Mesendoderm (in vitro differentiated cells): ENCODE measurements around the gene PDSS2.

Experiments used
- DNase-seq: peaks from one replicate; pipeline ENCODE4 v3.0.0; 2013
- H2AK5ac ChIP-seq: 2 replicates; pipeline ENCODE4 v1.6.1; 2013; ENCODE audit warnings: low read length, inconsistent platforms
- H2BK120ac ChIP-seq: 2 replicates; pipeline ENCODE4 v1.6.1; 2013; ENCODE audit warnings: low read depth, mild to moderate bottlenecking, low read length, moderate library complexity, mixed read lengths
- H2BK15ac ChIP-seq: replicated peaks from 2 replicates; pipeline ENCODE4 v1.6.1; 2013; ENCODE audit warnings: low read depth, mild to moderate bottlenecking, moderate library complexity
- H2BK5ac ChIP-seq: 2 replicates; pipeline ENCODE4 v1.6.1; 2013; ENCODE audit warnings: low read length, inconsistent platforms
- H3K18ac ChIP-seq: 2 replicates; pipeline ENCODE4 v1.6.1; 2013; ENCODE audit warnings: mild to moderate bottlenecking, low read length, mixed read lengths
- H3K23ac ChIP-seq: one replicate; pipeline ENCODE4 v1.6.1; 2013; ENCODE audit warnings: low read length
- H3K27ac ChIP-seq: 2 replicates; pipeline ENCODE4 v1.5.1; 2013; ENCODE audit warnings: low read depth, mild to moderate bottlenecking, inconsistent platforms, low read length, moderate library complexity
- H3K27me3 ChIP-seq: 2 replicates; pipeline ENCODE4 v1.6.1; 2013; ENCODE audit warnings: low read length, control low read depth, mild to moderate bottlenecking, inconsistent platforms; ENCODE audit not compliant: insufficient read depth, poor library complexity
- H3K36me3 ChIP-seq: 2 replicates; pipeline ENCODE4 v1.6.1; 2013; ENCODE audit warnings: low read length, inconsistent platforms; ENCODE audit not compliant: control insufficient read depth, insufficient read depth
- H3K4ac ChIP-seq: one replicate; pipeline ENCODE4 v1.6.1; 2013; ENCODE audit warnings: low read depth, mild to moderate bottlenecking, low read length, moderate library complexity
- H3K4me1 ChIP-seq: 2 replicates; pipeline ENCODE4 v1.6.1; 2013; ENCODE audit warnings: low read depth, low read length, inconsistent platforms; ENCODE audit not compliant: control insufficient read depth
- H3K4me2 ChIP-seq: 2 replicates; pipeline ENCODE4 v1.6.1; 2013; ENCODE audit warnings: low read length
- H3K4me3 ChIP-seq: 2 replicates; pipeline ENCODE4 v1.5.1; 2013; ENCODE audit warnings: mild to moderate bottlenecking, low read length
- H3K56ac ChIP-seq: one replicate; pipeline ENCODE4 v1.6.1; 2013; ENCODE audit warnings: low read length
- H3K79me1 ChIP-seq: 2 replicates; pipeline ENCODE4 v1.6.1; 2013; ENCODE audit warnings: low read length, inconsistent platforms
- H3K79me2 ChIP-seq: 2 replicates; pipeline ENCODE4 v1.6.1; 2013; ENCODE audit warnings: mild to moderate bottlenecking, low read length; ENCODE audit not compliant: control insufficient read depth, insufficient read depth
- H3K9ac ChIP-seq: 2 replicates; pipeline ENCODE4 v1.6.1; 2013; ENCODE audit warnings: low read length, inconsistent platforms
- H4K5ac ChIP-seq: one replicate; pipeline ENCODE4 v1.6.1; 2013; ENCODE audit warnings: low read length
- H4K8ac ChIP-seq: one replicate; pipeline ENCODE4 v1.6.1; 2013; ENCODE audit warnings: low read depth, mild to moderate bottlenecking, control low read depth, low read length, moderate library complexity
- WGBS: extraction: QIAGEN DNeasy Blood & Tissue Kit; methylation state at CpG from one replicate; pipeline ENCODE4 v1.1.7; 2013; ENCODE audit warnings: low lambda C conversion rate, missing lambda C conversion rate; ENCODE audit not compliant: insufficient coverage; ENCODE audit errors: extremely low coverage; 5-methylcytosine and 5-hydroxymethylcytosine counted together

The PDSS2 gene

DNA sequence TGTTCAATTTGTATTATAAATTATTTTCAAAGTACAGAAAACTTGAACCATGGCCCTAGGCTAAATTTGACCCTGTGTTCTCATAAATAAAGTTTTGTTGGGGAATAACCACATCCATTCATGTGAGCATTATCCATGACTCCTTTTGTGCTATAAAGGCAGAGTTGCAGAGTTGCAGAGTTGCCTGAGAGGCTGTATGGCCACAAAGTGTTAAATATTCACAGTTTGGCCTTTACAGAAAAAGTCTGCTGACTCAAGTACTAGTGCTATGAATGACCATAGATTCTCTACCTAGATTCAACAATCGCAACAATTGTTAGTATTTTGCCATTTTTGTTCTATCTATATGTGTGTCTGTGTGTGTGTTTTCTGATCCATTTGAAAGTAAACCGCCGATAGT is 297.8 kb downstream of the PDSS2 start:
- no peak overlapping the region for H2AK5ac ChIP-seq
- no peak overlapping the region for H3K56ac ChIP-seq
- no peak overlapping the region for H2BK15ac ChIP-seq
- WGBS = no CpG with 5 or more reads among the region's 3 CpGs
- H3K27me3 ChIP-seq = no peaks in the 10 kb centered on the region
- no peak overlapping the region for H3K4ac ChIP-seq
- H2BK5ac ChIP-seq = no peak overlapping the region
- H3K4me3 ChIP-seq = no peak overlapping the region
- no peak overlapping the region for H3K9ac ChIP-seq
- H3K23ac ChIP-seq = no peak overlapping the region
- no peak overlapping the region for H3K4me2 ChIP-seq
- no peaks in the 10 kb centered on the region for H3K79me2 ChIP-seq
- H3K79me1 ChIP-seq = no peaks in the 10 kb centered on the region
- H3K18ac ChIP-seq = no peak overlapping the region
- H4K5ac ChIP-seq = no peak overlapping the region
- no peak overlapping the region for H4K8ac ChIP-seq
- H2BK120ac ChIP-seq = no peak overlapping the region
- no peak overlapping the region for H3K27ac ChIP-seq
- no peak for DNase-seq
- no peaks in the 10 kb centered on the region for H3K4me1 ChIP-seq
- H3K36me3 ChIP-seq = no peaks in the 10 kb centered on the region

DNA sequence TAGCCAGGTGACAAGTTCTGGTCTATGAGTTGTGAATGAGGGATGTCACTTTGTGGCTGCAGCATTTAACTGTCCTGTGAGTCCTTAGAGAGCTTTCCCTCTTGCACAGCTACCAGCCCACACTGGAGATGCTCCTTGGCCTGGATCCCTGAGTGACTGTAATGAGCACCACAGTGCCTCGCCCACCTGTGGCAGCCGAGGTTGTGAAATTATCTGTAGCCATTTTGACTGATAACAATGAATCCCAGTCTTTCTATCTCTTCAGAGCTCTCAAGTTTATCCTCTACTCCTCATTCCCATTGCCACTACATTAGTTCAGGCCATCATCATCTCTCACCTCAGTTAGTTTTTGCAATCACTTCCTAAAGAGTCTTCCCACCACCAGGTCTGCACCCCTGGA is 302.7 kb downstream of the PDSS2 start:
- no peak overlapping the region for H2BK15ac ChIP-seq
- no peak overlapping the region for H4K5ac ChIP-seq
- H3K23ac ChIP-seq = no peak overlapping the region
- H3K27me3 ChIP-seq = no peaks in the 10 kb centered on the region
- H3K9ac ChIP-seq = no peak overlapping the region
- H3K79me2 ChIP-seq = no peaks in the 10 kb centered on the region
- no peak overlapping the region for H4K8ac ChIP-seq
- no peaks in the 10 kb centered on the region for H3K36me3 ChIP-seq
- no peak overlapping the region for H2BK5ac ChIP-seq
- H3K18ac ChIP-seq = no peak overlapping the region
- no peak overlapping the region for H2AK5ac ChIP-seq
- no peak overlapping the region for H3K4me3 ChIP-seq
- no CpG with 5 or more reads among the region's 2 CpGs for WGBS
- H3K79me1 ChIP-seq = no peaks in the 10 kb centered on the region
- no peak overlapping the region for H2BK120ac ChIP-seq
- H3K4me1 ChIP-seq = no peaks in the 10 kb centered on the region
- H3K56ac ChIP-seq = no peak overlapping the region
- H3K4ac ChIP-seq = no peak overlapping the region
- H3K4me2 ChIP-seq = no peak overlapping the region
- no peak overlapping the region for H3K27ac ChIP-seq
- DNase-seq = no peak

DNA sequence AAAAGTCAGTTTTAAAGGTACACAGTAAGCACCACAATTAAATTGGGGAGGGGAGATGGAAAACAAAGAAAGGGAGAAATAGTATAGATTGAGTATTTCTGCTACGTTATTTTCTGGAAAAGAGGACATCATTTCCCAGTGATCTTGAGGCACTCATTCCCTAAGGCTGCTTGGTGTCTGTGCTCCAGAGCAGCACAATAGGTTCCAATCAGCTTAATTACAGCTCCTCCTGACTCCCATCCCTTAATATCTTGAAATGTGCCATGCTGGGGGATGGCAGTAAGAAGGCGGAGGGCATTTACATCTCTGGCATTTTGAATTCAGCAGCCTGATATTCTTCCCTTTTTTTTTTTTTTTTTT is 304.6 kb downstream of the PDSS2 start:
- Histone ChIP-seq H3K18ac (no peak overlapping the region), H3K56ac (no peak overlapping the region), H2BK120ac (no peak overlapping the region), H3K36me3 (no peaks in the 10 kb centered on the region), H3K27ac (no peak overlapping the region), H3K79me1 (no peaks in the 10 kb centered on the region), H2BK15ac (no peak overlapping the region), H3K4me1 (no peaks in the 10 kb centered on the region), H2BK5ac (no peak overlapping the region), H3K27me3 (no peaks in the 10 kb centered on the region), H3K23ac (no peak overlapping the region), H3K79me2 (no peaks in the 10 kb centered on the region), H3K4me2 (no peak overlapping the region), H4K5ac (no peak overlapping the region), H3K4ac (no peak overlapping the region), H4K8ac (no peak overlapping the region), H3K9ac (no peak overlapping the region), H3K4me3 (no peak overlapping the region), H2AK5ac (no peak overlapping the region)
- WGBS = no CpG with 5 or more reads among the region's 2 CpGs
- no peak for DNase-seq

DNA sequence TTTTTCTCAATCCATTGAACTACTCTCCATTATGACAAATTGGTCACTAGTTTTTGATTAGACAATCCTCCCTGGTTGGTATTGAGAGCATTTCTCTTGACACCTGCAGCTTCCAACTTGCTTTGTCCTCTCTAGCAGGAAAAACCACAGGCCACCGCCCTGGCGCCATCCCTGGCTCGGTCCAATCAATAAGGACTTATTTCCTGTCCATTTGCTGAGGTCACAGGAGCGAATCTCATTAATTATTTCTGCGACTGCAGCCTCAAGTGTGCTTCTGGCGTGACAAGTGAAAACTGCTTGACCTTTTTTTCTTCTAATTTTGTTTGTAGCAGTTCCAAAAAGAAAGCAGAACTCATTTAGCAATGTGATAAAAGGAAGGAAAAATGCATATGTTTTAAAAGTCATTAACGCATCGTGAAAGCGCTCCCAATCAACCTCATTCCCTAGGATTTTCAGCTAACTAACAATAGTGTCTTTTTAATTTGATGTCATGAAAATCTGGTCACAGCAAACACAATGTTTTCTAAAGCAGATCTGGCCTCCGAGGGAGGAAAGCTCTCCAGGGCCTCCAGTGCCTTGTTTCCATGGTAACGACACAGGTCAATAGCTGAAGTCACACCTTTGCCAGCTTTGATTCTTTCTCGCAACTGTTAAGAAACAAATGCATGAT is 305.1 kb downstream of the PDSS2 start:
- no peak overlapping the region for H3K4me3 ChIP-seq
- H2BK5ac ChIP-seq = no peak overlapping the region
- H2AK5ac ChIP-seq = no peak overlapping the region
- no peaks in the 10 kb centered on the region for H3K79me2 ChIP-seq
- no peak overlapping the region for H4K5ac ChIP-seq
- H4K8ac ChIP-seq = no peak overlapping the region
- no peak overlapping the region for H3K4ac ChIP-seq
- H2BK120ac ChIP-seq = no peak overlapping the region
- no peaks in the 10 kb centered on the region for H3K79me1 ChIP-seq
- H3K23ac ChIP-seq = no peak overlapping the region
- no peak overlapping the region for H3K56ac ChIP-seq
- WGBS = no CpG with 5 or more reads among the region's 12 CpGs
- no peaks in the 10 kb centered on the region for H3K27me3 ChIP-seq
- no peak overlapping the region for H2BK15ac ChIP-seq
- peak; percentile 96 for DNase-seq
- H3K18ac ChIP-seq = no peak overlapping the region
- no peaks in the 10 kb centered on the region for H3K4me1 ChIP-seq
- H3K9ac ChIP-seq = no peak overlapping the region
- no peak overlapping the region for H3K27ac ChIP-seq
- no peak overlapping the region for H3K4me2 ChIP-seq
- no peaks in the 10 kb centered on the region for H3K36me3 ChIP-seq

DNA sequence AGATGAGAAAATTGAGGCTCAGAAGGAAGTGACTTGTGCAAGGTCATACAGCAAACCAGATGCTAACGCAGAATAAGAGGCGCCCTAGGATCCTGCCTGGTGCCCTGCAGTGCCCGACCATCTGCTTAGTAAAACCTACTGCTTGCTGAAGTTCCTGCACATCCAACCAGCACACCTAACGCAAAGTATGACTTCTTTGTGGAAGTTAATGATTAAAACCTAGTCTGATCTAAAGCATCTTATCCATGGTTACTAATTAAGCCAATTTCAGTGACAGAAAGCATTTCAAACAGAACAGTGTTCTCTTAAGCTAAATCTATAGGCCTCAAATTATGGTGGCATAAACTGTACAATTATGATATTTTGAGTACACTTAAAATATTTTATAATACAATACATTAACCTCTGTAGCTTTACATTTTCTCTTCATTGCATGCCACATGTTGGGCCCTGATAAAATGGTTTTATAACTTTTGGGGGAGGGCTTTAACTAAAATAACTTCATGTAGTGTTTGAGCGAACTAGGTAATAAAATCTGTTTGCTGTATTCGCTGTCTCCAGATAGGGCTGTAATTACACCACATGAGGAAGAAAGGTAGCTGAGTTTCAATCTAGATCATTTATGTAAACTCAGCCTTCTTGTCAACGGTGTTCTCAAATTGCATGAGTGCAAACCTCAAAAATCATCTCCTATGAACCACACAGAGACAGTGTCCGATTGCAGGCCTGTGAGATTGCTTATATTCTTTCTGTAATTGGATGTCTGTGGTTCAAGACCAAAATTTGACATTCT is 306.5 kb downstream of the PDSS2 start:
- H2BK120ac ChIP-seq = no peak overlapping the region
- H3K4me3 ChIP-seq = no peak overlapping the region
- H4K8ac ChIP-seq = no peak overlapping the region
- H3K27me3 ChIP-seq = no peaks in the 10 kb centered on the region
- H3K18ac ChIP-seq = no peak overlapping the region
- no peak overlapping the region for H3K9ac ChIP-seq
- WGBS = no CpG with 5 or more reads among the region's 8 CpGs
- no peak overlapping the region for H2BK5ac ChIP-seq
- H3K4me2 ChIP-seq = no peak overlapping the region
- H3K4ac ChIP-seq = no peak overlapping the region
- no peaks in the 10 kb centered on the region for H3K79me1 ChIP-seq
- H3K23ac ChIP-seq = no peak overlapping the region
- H3K27ac ChIP-seq = no peak overlapping the region
- H2AK5ac ChIP-seq = no peak overlapping the region
- no peak for DNase-seq
- no peak overlapping the region for H2BK15ac ChIP-seq
- H3K4me1 ChIP-seq = no peaks in the 10 kb centered on the region
- no peaks in the 10 kb centered on the region for H3K36me3 ChIP-seq
- H3K79me2 ChIP-seq = no peaks in the 10 kb centered on the region
- H4K5ac ChIP-seq = no peak overlapping the region
- no peak overlapping the region for H3K56ac ChIP-seq
